Stromal cell of bone marrow (primary cell): ENCODE measurements around the gene SLC8B1.

Source experiments
- DNase-seq: peaks from one replicate; pipeline ENCODE4 v3.0.0-alpha.2; 2012; ENCODE audit warnings: low read depth

Gene SLC8B1

GRCh38 chr12:113318900-113319628, 15.8 kb downstream of the SLC8B1 start:
- DNase-seq, result no peak

GRCh38 chr12:113318046-113318656, 16.8 kb downstream of the SLC8B1 start:
- no peak for DNase-seq

- DNase-seq, result no peak
These were observed 17.8 kb downstream of the SLC8B1 start for GRCh38 chr12:113317122-113317521.

GRCh38 chr12:113316155-113316554, 18.8 kb downstream of the SLC8B1 start:
- DNase-seq, result no peak

- DNase-seq, result no peak
These were observed 19.6 kb downstream of the SLC8B1 start for GRCh38 chr12:113315358-113315757.

GRCh38 chr12:113314121-113314529, 20.8 kb downstream of the SLC8B1 start:
- DNase-seq, result no peak

- DNase-seq, result no peak
These were observed 24.4 kb downstream of the SLC8B1 start for GRCh38 chr12:113310489-113310888.

- DNase-seq, result no peak
These were observed 28.5 kb downstream of the SLC8B1 start for GRCh38 chr12:113306382-113306781.

GRCh38 chr12:113305281-113305856, 29.5 kb downstream of the SLC8B1 start:
- DNase-seq, result no peak

- no peak for DNase-seq
These were observed 31.8 kb downstream of the SLC8B1 start for GRCh38 chr12:113302886-113303640.

- no peak for DNase-seq
These were observed 32.4 kb downstream of the SLC8B1 start for GRCh38 chr12:113302466-113302865.

GRCh38 chr12:113301811-113302210, 33.1 kb downstream of the SLC8B1 start:
- DNase-seq, result no peak

GRCh38 chr12:113299619-113300237, 35.2 kb downstream of the SLC8B1 start:
- DNase-seq, result peak; percentile 38

- no peak for DNase-seq
These were observed 35.9 kb downstream of the SLC8B1 start for GRCh38 chr12:113298861-113299545.

GRCh38 chr12:113298472-113298817, 36.5 kb downstream of the SLC8B1 start:
- DNase-seq, result no peak

- DNase-seq, result no peak
These were observed 37.1 kb downstream of the SLC8B1 start for GRCh38 chr12:113297621-113298471.

- DNase-seq, result no peak
These were observed 37.7 kb downstream of the SLC8B1 start for GRCh38 chr12:113297214-113297587.

- DNase-seq, result no peak
These were observed 38.2 kb downstream of the SLC8B1 start for GRCh38 chr12:113296557-113297213.

- DNase-seq, result no peak
These were observed 38.9 kb downstream of the SLC8B1 start for GRCh38 chr12:113295886-113296556.

- DNase-seq, result no peak
These were observed 41.8 kb downstream of the SLC8B1 start for GRCh38 chr12:113293100-113293499.
